DND-41 (cell line): ENCODE measurements around the gene TPK1.

Source experiments
- EZH2 ChIP-seq: IDR thresholded peaks from 3 replicates; pipeline ENCODE4 v1.6.1; 2012; ENCODE audit warnings: borderline replicate concordance, low read depth, mild to moderate bottlenecking, moderate library complexity, low read length, inconsistent platforms; ENCODE audit not compliant: severe bottlenecking
- TF ChIP-seq, protein P1 (sequence below): IDR thresholded peaks from 2 replicates; pipeline ENCODE4 v1.5.1; 2012; ENCODE audit warnings: borderline replicate concordance, low read length, moderate library complexity, mild to moderate bottlenecking; ENCODE audit not compliant: poor library complexity, severe bottlenecking; ENCODE audit errors: extremely low read depth

DNA sequence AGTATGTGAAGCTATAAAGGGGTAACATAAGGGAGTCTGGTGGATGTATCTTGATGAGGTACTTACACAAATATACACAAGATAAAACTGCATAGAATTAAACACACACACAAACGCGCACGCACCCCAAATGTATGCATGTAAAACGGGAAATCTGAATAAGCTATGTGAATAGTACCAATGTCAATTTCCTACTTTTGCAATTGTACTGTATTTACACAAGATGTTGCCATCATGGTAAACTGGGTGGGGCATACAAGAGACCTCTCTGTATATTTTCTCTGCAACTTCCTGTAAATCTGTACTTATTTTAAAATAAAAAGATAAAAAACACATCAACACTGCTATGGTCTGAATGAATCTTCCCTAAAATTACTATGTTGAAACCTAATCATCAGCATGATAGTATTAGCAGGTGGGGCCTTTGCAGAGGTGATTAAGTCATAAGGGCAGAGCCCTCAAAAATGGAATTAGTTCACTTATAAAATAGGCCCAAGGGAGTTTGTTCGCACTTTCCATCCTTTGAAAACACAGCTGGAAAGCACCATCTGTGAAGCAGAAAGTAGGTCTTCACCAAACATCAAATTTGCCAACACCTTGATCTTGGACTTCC lies 30.1 kb downstream of the TPK1 start:
- TF ChIP-seq, protein P1, sequence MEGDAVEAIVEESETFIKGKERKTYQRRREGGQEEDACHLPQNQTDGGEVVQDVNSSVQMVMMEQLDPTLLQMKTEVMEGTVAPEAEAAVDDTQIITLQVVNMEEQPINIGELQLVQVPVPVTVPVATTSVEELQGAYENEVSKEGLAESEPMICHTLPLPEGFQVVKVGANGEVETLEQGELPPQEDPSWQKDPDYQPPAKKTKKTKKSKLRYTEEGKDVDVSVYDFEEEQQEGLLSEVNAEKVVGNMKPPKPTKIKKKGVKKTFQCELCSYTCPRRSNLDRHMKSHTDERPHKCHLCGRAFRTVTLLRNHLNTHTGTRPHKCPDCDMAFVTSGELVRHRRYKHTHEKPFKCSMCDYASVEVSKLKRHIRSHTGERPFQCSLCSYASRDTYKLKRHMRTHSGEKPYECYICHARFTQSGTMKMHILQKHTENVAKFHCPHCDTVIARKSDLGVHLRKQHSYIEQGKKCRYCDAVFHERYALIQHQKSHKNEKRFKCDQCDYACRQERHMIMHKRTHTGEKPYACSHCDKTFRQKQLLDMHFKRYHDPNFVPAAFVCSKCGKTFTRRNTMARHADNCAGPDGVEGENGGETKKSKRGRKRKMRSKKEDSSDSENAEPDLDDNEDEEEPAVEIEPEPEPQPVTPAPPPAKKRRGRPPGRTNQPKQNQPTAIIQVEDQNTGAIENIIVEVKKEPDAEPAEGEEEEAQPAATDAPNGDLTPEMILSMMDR = no peak
- no peak for TF ChIP-seq EZH2
